Osteoblast (primary cell): ENCODE data around the gene KLHL25. TPM values are rescaled to one million over a fixed set of nuclear protein-coding genes. Genes with fewer than 3 reads are reported as not detected.
"Not testable (repeated sequence)": the region's sequence is repeated elsewhere in the genome, so short reads cannot be mapped to it uniquely, and the experiment has no call there.

Experiments used
- DNase-seq: peaks from one replicate; pipeline ENCODE4 v3.0.0; 2011; ENCODE audit warnings: low spot score, mixed read lengths; ENCODE audit not compliant: insufficient read length; ENCODE audit errors: missing footprints
- H2AFZ ChIP-seq: 2 replicates; pipeline ENCODE4 v1.6.0; 2011; ENCODE audit warnings: mild to moderate bottlenecking, low read length
- H3K27ac ChIP-seq: 2 replicates; pipeline ENCODE4 v1.5.1; 2011; ENCODE audit warnings: mild to moderate bottlenecking, low read depth, low read length, moderate library complexity
- H3K27me3 ChIP-seq: 2 replicates; pipeline ENCODE4 v1.6.0; 2012; ENCODE audit warnings: mild to moderate bottlenecking, control low read depth, inconsistent platforms, low read length, moderate library complexity; ENCODE audit not compliant: insufficient read depth
- H3K36me3 ChIP-seq: 2 replicates; pipeline ENCODE4 v1.5.1; 2011; ENCODE audit warnings: mild to moderate bottlenecking, low read length, control low read depth, moderate library complexity; ENCODE audit not compliant: insufficient read depth
- H3K4me1 ChIP-seq: 2 replicates; pipeline ENCODE4 v1.5.1; 2011; ENCODE audit warnings: mild to moderate bottlenecking, low read length, control low read depth, moderate library complexity; ENCODE audit not compliant: insufficient read depth
- H3K4me2 ChIP-seq: 2 replicates; pipeline ENCODE4 v1.6.0; 2011; ENCODE audit warnings: mild to moderate bottlenecking, low read length; ENCODE audit not compliant: insufficient read depth
- H3K4me3 ChIP-seq: fragments of 200-600 bp; sonication (generic); 3 replicates; pipeline ENCODE4 v1.5.1; 2012; ENCODE audit warnings: mild to moderate bottlenecking, low read length, inconsistent platforms; ENCODE audit not compliant: insufficient read depth
- H3K79me2 ChIP-seq: 2 replicates; pipeline ENCODE4 v1.6.0; 2012; ENCODE audit warnings: mild to moderate bottlenecking, low read length, control low read depth, inconsistent platforms; ENCODE audit not compliant: insufficient read depth
- H3K9me3 ChIP-seq: 2 replicates; pipeline ENCODE4 v1.5.1; 2011; ENCODE audit warnings: low read depth, low read length, control low read depth
- H4K20me1 ChIP-seq: 2 replicates; pipeline ENCODE4 v1.6.0; 2012; ENCODE audit warnings: mild to moderate bottlenecking, low read length, control low read depth; ENCODE audit not compliant: insufficient read depth
- CTCF ChIP-seq: IDR thresholded peaks from 2 replicates; pipeline ENCODE4 v1.5.1; 2011; ENCODE audit warnings: mild to moderate bottlenecking, low read depth, low read length, moderate library complexity; ENCODE audit errors: extremely low read depth
- total RNA-seq: library from RNA; depleted of rRNA; stranded (reverse); fragments of >200 nt; gene quantifications from 2 replicates; pipeline ENCODE4 v1.2.3, GENCODE V29; 2012

The KLHL25 gene
- total RNA-seq, 1 donor: 4.3 TPM

GRCh38 chr15:85800478-85801123, 5.9 kb upstream of the KLHL25 start:
- Histone ChIP-seq H3K4me2 (no peak overlapping the region), H3K4me1 (no peaks in the 10 kb centered on the region), H3K27ac (no peak overlapping the region), H2AFZ (no peak overlapping the region), H3K36me3 (no peaks in the 10 kb centered on the region), H3K79me2 (no peaks in the 10 kb centered on the region), H3K4me3 (no peak overlapping the region), H3K9me3 (no peaks in the 10 kb centered on the region), H4K20me1 (no peaks in the 10 kb centered on the region), H3K27me3 (peaks cover 4% of the 10 kb centered on the region)
- DNase-seq: no peak
- TF ChIP-seq CTCF: no peak

GRCh38 chr15:85796371-85796770, 1.6 kb upstream of the KLHL25 start:
- H3K27me3 ChIP-seq, H3K9me3 ChIP-seq, H3K36me3 ChIP-seq, DNase-seq, H3K27ac ChIP-seq, H3K4me2 ChIP-seq, H3K4me3 ChIP-seq, H2AFZ ChIP-seq: not testable (repeated sequence)
- Histone ChIP-seq H4K20me1 (peaks cover 26% of the 10 kb centered on the region), H3K79me2 (peaks cover 28% of the 10 kb centered on the region), H3K4me1 (peaks cover 19% of the 10 kb centered on the region)

- peak overlapping the region; percentile 98 for H2AFZ ChIP-seq
- peak overlapping the region; percentile 99 for H3K4me2 ChIP-seq
- H4K20me1 ChIP-seq: peaks cover 27% of the 10 kb centered on the region
- peaks cover 4% of the 10 kb centered on the region for H3K27me3 ChIP-seq
- H3K27ac ChIP-seq: no peak overlapping the region
- peak overlapping the region; percentile 79 for H3K4me3 ChIP-seq
- peaks cover 19% of the 10 kb centered on the region for H3K4me1 ChIP-seq
- no peaks in the 10 kb centered on the region for H3K9me3 ChIP-seq
- no peaks in the 10 kb centered on the region for H3K36me3 ChIP-seq
- TF ChIP-seq CTCF: no peak
- peaks cover 30% of the 10 kb centered on the region for H3K79me2 ChIP-seq
- DNase-seq: no peak
Observed at GRCh38 chr15:85795337-85796305, 896 bp upstream of the KLHL25 start.

- Histone ChIP-seq H3K4me3 (peak overlapping the region; percentile 89), H3K4me2 (peak overlapping the region; percentile 94), H3K9me3 (no peaks in the 10 kb centered on the region), H3K79me2 (peaks cover 42% of the 10 kb centered on the region), H4K20me1 (peaks cover 32% of the 10 kb centered on the region), H2AFZ (peak overlapping the region; percentile 75), H3K27ac (peak overlapping the region; percentile 55), H3K4me1 (peaks cover 19% of the 10 kb centered on the region), H3K27me3 (peaks cover 4% of the 10 kb centered on the region), H3K36me3 (no peaks in the 10 kb centered on the region)
- no peak for TF ChIP-seq CTCF
- DNase-seq: peak; percentile 94
Observed at GRCh38 chr15:85793641-85794597, 806 bp downstream of the KLHL25 start.
